Uterus (tissue), 2 donors: Measurements from ENCODE around the gene RBMS3.

Source experiments
- CTCF ChIP-seq, 4 experiments: fragments of 200-600 bp in 2 of 4; fragments of 450-650 bp in 2 of 4; sonication (generic) in 2 of 4; IDR thresholded peaks; one replicate each; pipeline ENCODE4 v1.5.1; 2016 to 2019; ENCODE audit warnings: antibody characterized with exemption in 4 of 4, mild to moderate bottlenecking in 2 of 4, moderate library complexity in 1 of 4
- POLR2A ChIP-seq, 2 donors: fragments of 450-650 bp; IDR thresholded peaks; one replicate each; pipeline ENCODE4 v1.6.1; 2016; ENCODE audit warnings: antibody characterized with exemption in 2 of 2, mild to moderate bottlenecking in 1 of 2, moderate library complexity in 1 of 2

GRCh38 chr3:29281344-29282241 lies 722 bp downstream of the RBMS3 start:
- TF ChIP-seq CTCF (IDR thresholded peaks at IDR 0.05) (no peak), POLR2A (IDR thresholded peaks at IDR 0.05) (no peak)
